ENCODE results near the gene GRAMD4. TPM values are rescaled to one million over a fixed set of nuclear protein-coding genes. Genes with fewer than 3 reads are reported as not detected.
A peak's percentile ranks its signal among the peaks of the same experiment; 100 is the strongest.

The GRAMD4 gene
- total and polyA plus RNA-seq, 2 experiments from 2014 or later: 2.9 to 10.6 TPM

- no peak for DNase-seq
- TF ChIP-seq EZH2phosphoT487 (IDR thresholded peaks at IDR 0.05; ENCODE audit: insufficient read depth, low read depth) (no peak), EZH2 (IDR thresholded peaks at IDR 0.05; ENCODE audit: insufficient read depth, poor library complexity, severe bottlenecking) (no peak)
- H3K36me3 ChIP-seq (ENCODE audit: low read depth): no peaks in the 10 kb centered on the region
- peaks cover 12% of the 10 kb centered on the region for H3K4me1 ChIP-seq (ENCODE audit: insufficient read depth)
- in situ Hi-C loops (cut with MboI): no loop called here
- peak overlapping the region; percentile 60 for H3K4me3 ChIP-seq
- no peaks in the 10 kb centered on the region for H4K20me1 ChIP-seq (ENCODE audit: insufficient read depth)
- 0 out of 2 replicates have a peak, but pooled peaks cover 3% of the 10 kb centered on the region for H3K79me2 ChIP-seq (ENCODE audit: insufficient read depth)
- peak overlapping the region; percentile 46; the same call in 1 of the 2 replicates for H2AFZ ChIP-seq
- 94 to 100% methylated on average over 7 to 8 of the region's 8 CpGs for WGBS, 2 experiments (ENCODE audit: low coverage in 1 of 2, low lambda C conversion rate in 2 of 2, missing lambda C conversion rate in 2 of 2)
- H3F3A ChIP-seq (ENCODE audit: insufficient read depth): peaks cover 12% of the 10 kb centered on the region
- no peaks in the 10 kb centered on the region for H3K9me3 ChIP-seq (ENCODE audit: low read depth)
- no peaks in the 10 kb centered on the region for H3K27me3 ChIP-seq (replicated peaks; ENCODE audit: insufficient read depth)
- no peaks in the 10 kb centered on the region for H3K9me2 ChIP-seq (ENCODE audit: insufficient read depth)
- H3K27ac ChIP-seq: peak overlapping the region; percentile 70
- H3K9ac ChIP-seq: peak overlapping the region; percentile 50
- H3K4me2 ChIP-seq (ENCODE audit: unreplicated experiment): peak overlapping the region; percentile 82
These were observed 28.3 kb upstream of the GRAMD4 start for GRCh38 chr22:46591930-46592329.

GRCh38 chr22:46592390-46592872, 27.8 kb upstream of the GRAMD4 start:
- H3K4me2 ChIP-seq (ENCODE audit: unreplicated experiment): peak overlapping the region; percentile 82

GRCh38 chr22:46593211-46593681, 26.9 kb upstream of the GRAMD4 start:
- in situ Hi-C loops (cut with MboI): no loop called here
- H3K27ac ChIP-seq: no peak overlapping the region
- WGBS, 2 experiments (ENCODE audit: low coverage in 1 of 2, low lambda C conversion rate in 2 of 2, missing lambda C conversion rate in 2 of 2): 96 to 98% methylated on average over 18 to 19 of the region's 19 CpGs
- no peaks in the 10 kb centered on the region for H3K27me3 ChIP-seq (replicated peaks; ENCODE audit: insufficient read depth)
- no peaks in the 10 kb centered on the region for H3K9me3 ChIP-seq (ENCODE audit: low read depth)
- no peaks in the 10 kb centered on the region for H3K36me3 ChIP-seq (ENCODE audit: low read depth)
- no peak for DNase-seq
- no peak overlapping the region for H3K4me3 ChIP-seq
- H3K9me2 ChIP-seq (ENCODE audit: insufficient read depth): no peaks in the 10 kb centered on the region
- H4K20me1 ChIP-seq (ENCODE audit: insufficient read depth): no peaks in the 10 kb centered on the region
- H3F3A ChIP-seq (ENCODE audit: insufficient read depth): peaks cover 12% of the 10 kb centered on the region
- peaks cover 12% of the 10 kb centered on the region for H3K4me1 ChIP-seq (ENCODE audit: insufficient read depth)
- 0 out of 2 replicates have a peak, but pooled peaks cover 6% of the 10 kb centered on the region for H3K79me2 ChIP-seq (ENCODE audit: insufficient read depth)
- H3K9ac ChIP-seq: no peak overlapping the region
- H2AFZ ChIP-seq: no peak overlapping the region
- TF ChIP-seq EZH2 (IDR thresholded peaks at IDR 0.05; ENCODE audit: insufficient read depth, poor library complexity, severe bottlenecking): no peak
- no peak for TF ChIP-seq EZH2phosphoT487 (IDR thresholded peaks at IDR 0.05; ENCODE audit: insufficient read depth, low read depth)
- peak overlapping the region; percentile 82 for H3K4me2 ChIP-seq (ENCODE audit: unreplicated experiment)

More at GRCh38 chr22:46592390-46592872, 27.8 kb upstream of the GRAMD4 start:
- WGBS, 2 experiments (ENCODE audit: low coverage in 1 of 2, low lambda C conversion rate in 2 of 2, missing lambda C conversion rate in 2 of 2): 8 to 9% methylated on average over 13 of the region's 13 CpGs
- Histone ChIP-seq H3K9me2 (ENCODE audit: insufficient read depth) (no peaks in the 10 kb centered on the region), H3K9me3 (ENCODE audit: low read depth) (no peaks in the 10 kb centered on the region), H4K20me1 (ENCODE audit: insufficient read depth) (no peaks in the 10 kb centered on the region), H3K4me3 (peak overlapping the region; percentile 60), H3K4me1 (ENCODE audit: insufficient read depth) (peaks cover 12% of the 10 kb centered on the region), H3K79me2 (ENCODE audit: insufficient read depth) (0 out of 2 replicates have a peak, but pooled peaks cover 6% of the 10 kb centered on the region), H3K9ac (peak overlapping the region; percentile 50), H3K27ac (peak overlapping the region; percentile 70), H2AFZ (peak overlapping the region; percentile 46), H3K36me3 (ENCODE audit: low read depth) (no peaks in the 10 kb centered on the region), H3K27me3 (replicated peaks; ENCODE audit: insufficient read depth) (no peaks in the 10 kb centered on the region), H3F3A (ENCODE audit: insufficient read depth) (peaks cover 12% of the 10 kb centered on the region)
- no peak for TF ChIP-seq EZH2phosphoT487 (IDR thresholded peaks at IDR 0.05; ENCODE audit: insufficient read depth, low read depth)
- no peak for TF ChIP-seq EZH2 (IDR thresholded peaks at IDR 0.05; ENCODE audit: insufficient read depth, poor library complexity, severe bottlenecking)
- peak; percentile 89 for DNase-seq
- in situ Hi-C loops (cut with MboI): no loop called here

GRCh38 chr22:46593996-46594946, 25.9 kb upstream of the GRAMD4 start:
- Histone ChIP-seq H3F3A (ENCODE audit: insufficient read depth) (peaks cover 12% of the 10 kb centered on the region), H3K36me3 (ENCODE audit: low read depth) (no peaks in the 10 kb centered on the region), H3K9me3 (ENCODE audit: low read depth) (no peaks in the 10 kb centered on the region), H4K20me1 (ENCODE audit: insufficient read depth) (no peaks in the 10 kb centered on the region), H2AFZ (no peak overlapping the region), H3K9ac (no peak overlapping the region), H3K79me2 (ENCODE audit: insufficient read depth) (0 out of 2 replicates have a peak, but pooled peaks cover 6% of the 10 kb centered on the region), H3K4me1 (ENCODE audit: insufficient read depth) (peaks cover 12% of the 10 kb centered on the region), H3K9me2 (ENCODE audit: insufficient read depth) (no peaks in the 10 kb centered on the region), H3K27ac (no peak overlapping the region), H3K4me3 (no peak overlapping the region), H3K27me3 (replicated peaks; ENCODE audit: insufficient read depth) (no peaks in the 10 kb centered on the region), H3K4me2 (ENCODE audit: unreplicated experiment) (no peak overlapping the region)
- WGBS, 2 experiments (ENCODE audit: low coverage in 1 of 2, low lambda C conversion rate in 2 of 2, missing lambda C conversion rate in 2 of 2): 85 to 88% methylated on average over 5 to 15 of the region's 15 CpGs
- no peak for TF ChIP-seq EZH2phosphoT487 (IDR thresholded peaks at IDR 0.05; ENCODE audit: insufficient read depth, low read depth)
- no peak for TF ChIP-seq EZH2 (IDR thresholded peaks at IDR 0.05; ENCODE audit: insufficient read depth, poor library complexity, severe bottlenecking)
- in situ Hi-C loops (cut with MboI): no loop called here
- DNase-seq: no peak
